ENCODE results near the gene CD300LG. TPM values are rescaled to one million over a fixed set of nuclear protein-coding genes. Genes with fewer than 3 reads are reported as not detected.

Gene CD300LG
- total RNA-seq, 2 donors from 2014 or later, result 1.8 to 15.5 TPM

- intact Hi-C loops (cut with DNase I), result no loop called here
- Histone ChIP-seq H3K9me3 (no peaks in the 10 kb centered on the region), H3K27me3 (no peaks in the 10 kb centered on the region), H3K36me3 (replicated peaks in 1 of 2; ENCODE audit: insufficient read depth in 1 of 2, low read depth in 2 of 2) (no peaks in the 10 kb centered on the region), H3K27ac (no peak overlapping the region), H3K4me1 (peaks cover 4% of the 10 kb centered on the region), H3K4me3 (no peak overlapping the region)
- TF ChIP-seq POLR2A (IDR thresholded peaks at IDR 0.05) (no peak), CTCF (IDR thresholded peaks at IDR 0.05) (no peak)
- DNase-seq (no peak), ATAC-seq (no peak)
- WGBS, 2 donors, result 89 to 99% methylated on average over 6 to 9 of the region's 10 CpGs
Measured at GRCh38 chr17:43877451-43878155, 30.6 kb downstream of the CD300LG start.

GRCh38 chr17:43878260-43879175 is 31.5 kb downstream of the CD300LG start:
- WGBS, 2 donors, result 16 to 29% methylated on average over 4 to 13 of the region's 13 CpGs
- no peak overlapping the region for H3K27ac ChIP-seq
- DNase-seq (peak; percentile 67 to 79 (median 76)), ATAC-seq (peak; percentile 89)
- intact Hi-C loops (cut with DNase I), result no loop called here
- TF ChIP-seq CTCF (IDR thresholded peaks at IDR 0.05) (peak; percentile 88 to 97 (median 92)), POLR2A (IDR thresholded peaks at IDR 0.05) (no peak)
- H3K4me3 ChIP-seq, result no peak overlapping the region
- H3K36me3 ChIP-seq (replicated peaks in 1 of 2; ENCODE audit: insufficient read depth in 1 of 2, low read depth in 2 of 2), result no peaks in the 10 kb centered on the region
- peaks cover 4% of the 10 kb centered on the region for H3K4me1 ChIP-seq
- H3K9me3 ChIP-seq, result no peaks in the 10 kb centered on the region
- no peaks in the 10 kb centered on the region for H3K27me3 ChIP-seq

- Histone ChIP-seq H3K36me3 (replicated peaks in 1 of 2; ENCODE audit: insufficient read depth in 1 of 2, low read depth in 2 of 2) (no peaks in the 10 kb centered on the region), H3K27ac (no peak overlapping the region), H3K4me1 (peaks cover 4% of the 10 kb centered on the region), H3K27me3 (no peaks in the 10 kb centered on the region), H3K9me3 (no peaks in the 10 kb centered on the region), H3K4me3 (no peak overlapping the region)
- no peak for TF ChIP-seq CTCF (IDR thresholded peaks at IDR 0.05)
- no peak for TF ChIP-seq POLR2A (IDR thresholded peaks at IDR 0.05)
- ATAC-seq (no peak), DNase-seq (no peak)
- intact Hi-C loops (cut with DNase I), result no loop called here
- whole genome bisulfite sequencing, 2 donors, result 82 to 83% methylated on average over 18 to 20 of the region's 20 CpGs
Measured at GRCh38 chr17:43879723-43880419, 32.9 kb downstream of the CD300LG start.

- no peak overlapping the region for H3K4me3 ChIP-seq
- WGBS, 2 donors, result 65 to 74% methylated on average over 16 to 20 of the region's 20 CpGs
- H3K4me1 ChIP-seq, result peaks cover 4% of the 10 kb centered on the region
- H3K27me3 ChIP-seq, result no peaks in the 10 kb centered on the region
- H3K27ac ChIP-seq, result no peak overlapping the region
- H3K36me3 ChIP-seq (replicated peaks in 1 of 2; ENCODE audit: insufficient read depth in 1 of 2, low read depth in 2 of 2), result no peaks in the 10 kb centered on the region
- ATAC-seq (peak; percentile 49), DNase-seq (peak; percentile 63 to 82 (median 70))
- no peaks in the 10 kb centered on the region for H3K9me3 ChIP-seq
- TF ChIP-seq POLR2A (IDR thresholded peaks at IDR 0.05), result no peak
- TF ChIP-seq CTCF (IDR thresholded peaks at IDR 0.05), result peak; percentile 52 to 81 (median 71)
- intact Hi-C loops (cut with DNase I), result no loop called here
Measured at GRCh38 chr17:43880420-43880991, 33.5 kb downstream of the CD300LG start.

Data from body of pancreas (tissue), 4 donors.